H9 (cell line): ENCODE results near the gene PCDHA12. TPM values are rescaled to one million over a fixed set of nuclear protein-coding genes. Genes with fewer than 3 reads are reported as not detected.

Source experiments
- DNase-seq: peaks from one replicate; pipeline ENCODE4 v3.0.0-alpha.2; 2017
- H2AFZ ChIP-seq: one replicate; pipeline ENCODE4 v1.6.1; 2013; ENCODE audit warnings: mild to moderate bottlenecking, low read length, control low read depth, moderate library complexity
- H2AK5ac ChIP-seq: 2 replicates; pipeline ENCODE4 v1.6.1; 2013; ENCODE audit warnings: low read length, control low read depth, mixed read lengths; ENCODE audit not compliant: insufficient read length
- H2BK120ac ChIP-seq: one replicate; pipeline ENCODE4 v1.6.1; 2013; ENCODE audit warnings: low read depth, mild to moderate bottlenecking, low read length, control low read depth, inconsistent platforms; ENCODE audit not compliant: poor library complexity, severe bottlenecking
- H2BK12ac ChIP-seq: 2 replicates; pipeline ENCODE4 v1.6.1; 2013; ENCODE audit warnings: low read length, control low read depth, mixed read lengths, low read depth; ENCODE audit not compliant: insufficient read length
- H2BK15ac ChIP-seq: 2 replicates; pipeline ENCODE4 v1.6.1; 2013; ENCODE audit warnings: low read depth, low read length, control low read depth
- H2BK20ac ChIP-seq: one replicate; pipeline ENCODE4 v1.6.1; 2013; ENCODE audit warnings: low read depth, mild to moderate bottlenecking, low read length, control low read depth, inconsistent platforms; ENCODE audit not compliant: poor library complexity, severe bottlenecking
- H2BK5ac ChIP-seq: 2 replicates; pipeline ENCODE4 v1.6.1; 2013; ENCODE audit warnings: low read length, control low read depth, mixed read lengths; ENCODE audit not compliant: insufficient read length
- H3K14ac ChIP-seq: 2 replicates; pipeline ENCODE4 v1.6.1; 2013; ENCODE audit warnings: low read length, control low read depth; ENCODE audit not compliant: insufficient read depth
- H3K18ac ChIP-seq: 2 replicates; pipeline ENCODE4 v1.6.1; 2013; ENCODE audit warnings: low read depth, mild to moderate bottlenecking, mixed read lengths, low read length, control low read depth; ENCODE audit not compliant: insufficient read length
- H3K23ac ChIP-seq: 2 replicates; pipeline ENCODE4 v1.6.1; 2013; ENCODE audit warnings: low read length, control low read depth, mixed read lengths, low read depth; ENCODE audit not compliant: insufficient read length
- H3K23me2 ChIP-seq: 2 replicates; pipeline ENCODE4 v1.6.1; 2013; ENCODE audit warnings: low read depth, mild to moderate bottlenecking, mixed read lengths, low read length, control low read depth; ENCODE audit not compliant: insufficient read length, poor library complexity, severe bottlenecking
- H3K27ac ChIP-seq: 2 replicates; pipeline ENCODE4 v1.5.1; 2013; ENCODE audit warnings: low read length, control low read depth, mixed read lengths, low read depth; ENCODE audit not compliant: insufficient read length
- H3K27me3 ChIP-seq: 2 replicates; pipeline ENCODE4 v1.6.1; 2013; ENCODE audit warnings: low read length, control low read depth, inconsistent platforms; ENCODE audit not compliant: insufficient read depth
- H3K4ac ChIP-seq: 2 replicates; pipeline ENCODE4 v1.6.1; 2013; ENCODE audit warnings: low read depth, mild to moderate bottlenecking, control low read depth, inconsistent platforms, low read length, moderate library complexity
- H3K4me1 ChIP-seq: 2 replicates; pipeline ENCODE4 v1.6.1; 2013; ENCODE audit warnings: low read length, control low read depth, inconsistent platforms; ENCODE audit not compliant: insufficient read depth
- H3K4me2 ChIP-seq: 2 replicates; pipeline ENCODE4 v1.6.1; 2013; ENCODE audit warnings: low read length, control low read depth, mixed read lengths; ENCODE audit not compliant: insufficient read length, insufficient read depth
- H3K56ac ChIP-seq: 2 replicates; pipeline ENCODE4 v1.6.1; 2013; ENCODE audit warnings: low read depth, mild to moderate bottlenecking, mixed read lengths, low read length, control low read depth; ENCODE audit not compliant: insufficient read length
- H3K79me1 ChIP-seq: 2 replicates; pipeline ENCODE4 v1.6.1; 2013; ENCODE audit warnings: low read depth, mild to moderate bottlenecking, moderate library complexity, low read length, control low read depth, inconsistent platforms; ENCODE audit not compliant: insufficient read depth, poor library complexity, severe bottlenecking
- H3K79me2 ChIP-seq: 2 replicates; pipeline ENCODE4 v1.6.1; 2013; ENCODE audit warnings: low read length, control low read depth, inconsistent platforms; ENCODE audit not compliant: insufficient read depth
- H3K9ac ChIP-seq: 2 replicates; pipeline ENCODE4 v1.6.1; 2013; ENCODE audit warnings: low read length, control low read depth, mixed read lengths; ENCODE audit not compliant: insufficient read length; ENCODE audit errors: extremely low read depth
- H3K9me3 ChIP-seq: one replicate; pipeline ENCODE4 v1.6.1; 2013; ENCODE audit warnings: low read depth, low read length, inconsistent platforms; ENCODE audit not compliant: control insufficient read depth
- H3T11ph ChIP-seq: one replicate; pipeline ENCODE4 v1.6.1; 2013; ENCODE audit warnings: mild to moderate bottlenecking, low read length, control low read depth, inconsistent platforms
- H4K20me1 ChIP-seq: one replicate; pipeline ENCODE4 v1.6.1; 2013; ENCODE audit not compliant: control insufficient read depth, insufficient read length, insufficient read depth
- H4K5ac ChIP-seq: 2 replicates; pipeline ENCODE4 v1.6.1; 2013; ENCODE audit warnings: low read depth, mild to moderate bottlenecking, mixed read lengths, low read length, control low read depth; ENCODE audit not compliant: insufficient read length
- H4K8ac ChIP-seq: replicated peaks from 2 replicates; pipeline ENCODE4 v1.6.1; 2013; ENCODE audit warnings: low read length, control low read depth, mixed read lengths, low read depth; ENCODE audit not compliant: insufficient read length
- H4K91ac ChIP-seq: 2 replicates; pipeline ENCODE4 v1.6.1; 2013; ENCODE audit warnings: low read depth, mild to moderate bottlenecking, moderate library complexity, mixed read lengths, low read length, control low read depth; ENCODE audit not compliant: insufficient read length
- H3K27ac Mint-ChIP-seq, 3 experiments: 2 replicates in 2 of 3; 3 replicates in 1 of 3; pipeline ENCODE4 v1.8.0; 2020 to 2021; ENCODE audit warnings: mixed read lengths in 3 of 3, mild to moderate bottlenecking in 1 of 3, moderate library complexity in 1 of 3
- H3K27me3 Mint-ChIP-seq: 2 replicates; pipeline ENCODE4 v1.8.0; 2021; ENCODE audit warnings: low read depth, mild to moderate bottlenecking, moderate library complexity, mixed read lengths
- H3K36me3 Mint-ChIP-seq, 3 experiments: 2 replicates in 2 of 3; 3 replicates in 1 of 3; pipeline ENCODE4 v1.8.0; 2020 to 2021; ENCODE audit warnings: low read depth in 3 of 3, mixed read lengths in 3 of 3; ENCODE audit not compliant: insufficient read depth in 1 of 3
- H3K4me1 Mint-ChIP-seq, 2 experiments: 2 replicates each; pipeline ENCODE4 v1.8.0; 2020; ENCODE audit warnings: mixed read lengths in 2 of 2
- H3K4me3 Mint-ChIP-seq, 2 experiments: 2 replicates in 1 of 2; 3 replicates in 1 of 2; pipeline ENCODE4 v1.8.0; 2020 to 2021; ENCODE audit warnings: mild to moderate bottlenecking in 2 of 2, mixed read lengths in 2 of 2, moderate library complexity in 1 of 2
- H3K9me3 Mint-ChIP-seq, 2 experiments: 2 replicates in 1 of 2; 3 replicates in 1 of 2; pipeline ENCODE4 v1.8.0; 2020; ENCODE audit warnings: mild to moderate bottlenecking in 2 of 2, mixed read lengths in 2 of 2, moderate library complexity in 1 of 2
- WGBS: extraction: QIAGEN DNeasy Blood & Tissue Kit; methylation state at CpG from one replicate; pipeline ENCODE4 v1.1.7; 2013; ENCODE audit warnings: missing lambda C conversion rate, low lambda C conversion rate, mixed read lengths; ENCODE audit not compliant: insufficient read length; ENCODE audit errors: extremely low coverage; 5-methylcytosine and 5-hydroxymethylcytosine counted together
- total RNA-seq: library from RNA; stranded (reverse); gene quantifications from 2 replicates; pipeline ENCODE4 v1.2.1, GENCODE V29; 2021
- TF ChIP-seq, protein P1 (sequence below): fragments of 200-600 bp; sonication (generic); conservative IDR thresholded peaks from 3 replicates; pipeline ENCODE4 v1.8.0; 2021; ENCODE audit warnings: antibody characterized with exemption, mild to moderate bottlenecking

Gene PCDHA12
- total RNA-seq, 1 experiment from 2014 or later = 7.2 TPM

DNA sequence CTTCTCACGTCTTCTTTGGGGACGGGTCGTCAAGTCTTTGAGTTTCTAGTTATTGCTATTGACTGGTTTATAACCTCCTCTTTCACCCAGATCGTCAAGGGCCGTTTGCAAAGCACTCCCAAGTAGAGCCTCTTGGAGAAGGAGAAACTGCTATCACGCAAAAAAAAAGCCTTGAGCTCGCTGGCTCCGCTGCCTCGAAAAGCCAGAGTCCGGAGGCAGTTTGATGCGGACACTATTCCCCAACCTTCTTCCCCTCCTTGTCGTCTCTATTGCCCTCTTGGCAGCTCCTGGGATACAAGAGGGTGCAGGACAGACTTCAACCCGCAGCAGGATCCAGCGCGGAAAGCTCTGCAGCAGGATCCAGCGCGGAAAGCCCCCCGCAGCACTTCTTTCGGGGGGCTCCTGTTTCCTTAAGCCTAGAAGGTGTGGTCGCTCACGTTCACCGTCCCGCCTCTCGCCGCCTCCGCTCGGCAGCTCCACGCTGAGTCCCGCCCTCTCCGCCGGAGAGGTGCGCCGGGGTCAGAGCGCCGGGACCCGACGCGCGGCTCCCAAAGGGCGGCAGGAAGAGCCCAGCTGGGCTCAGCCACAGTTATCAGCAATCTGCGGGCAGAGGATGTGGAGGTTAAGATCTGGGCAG, 50.8 kb downstream of the PCDHA12 start, which contains the start of gene PCDHAC1:
Gene PCDHAC1 (plus strand): TSS at position 494 of the 637 bp plus-strand sequence. CDS start 594 bp downstream, outside the sequence.
- Mint-ChIP-seq H3K4me1 (peaks cover 24 to 30% of the 10 kb centered on the region in 2 experiments), H3K36me3 (peaks cover 0 to 5% (median 0%) of the 10 kb centered on the region in 3 experiments; a peak in 1 of 7 replicates), H3K4me3 (peak within 1 kb of the TSS; percentile 82 to 89), H3K27me3 (peaks cover 40% of the 10 kb centered on the region), H3K9me3 (no peaks in the 10 kb centered on the region; a peak in 1 of 5 replicates), H3K27ac (peak within 1 kb of the TSS; percentile 35 to 91 (median 70); a peak in 4 of 7 replicates)
- Histone ChIP-seq H3K79me2 (no peaks in the 10 kb centered on the region), H3K4ac (no peak within 1 kb of the TSS), H3K27ac (no peak within 1 kb of the TSS), H3K56ac (no peak within 1 kb of the TSS), H3K18ac (no peak within 1 kb of the TSS), H3K27me3 (no peaks in the 10 kb centered on the region; the same call in 1 of the 2 replicates), H2BK12ac (no peak within 1 kb of the TSS), H2BK5ac (no peak within 1 kb of the TSS), H3T11ph (no peak within 1 kb of the TSS), H3K4me1 (no peaks in the 10 kb centered on the region), H2BK120ac (no peak within 1 kb of the TSS), H3K9ac (peak within 1 kb of the TSS; percentile 60), H4K5ac (no peak within 1 kb of the TSS), H3K4me2 (peak within 1 kb of the TSS; percentile 73), H2AK5ac (no peak within 1 kb of the TSS), H3K23me2 (peaks cover 15% of the 10 kb centered on the region), H3K79me1 (no peaks in the 10 kb centered on the region), H4K20me1 (no peaks in the 10 kb centered on the region), H2BK15ac (no peak within 1 kb of the TSS), H3K9me3 (no peaks in the 10 kb centered on the region), H4K8ac (no peak within 1 kb of the TSS), H2BK20ac (no peak within 1 kb of the TSS), H4K91ac (no peak within 1 kb of the TSS), H3K23ac (no peak within 1 kb of the TSS), H2AFZ (no peak within 1 kb of the TSS), H3K14ac (peak within 1 kb of the TSS; percentile 63; the same call in 1 of the 2 replicates)
- peak; percentile 79 for DNase-seq
- no CpG with 5 or more reads among the region's 41 CpGs for WGBS
- TF ChIP-seq, protein P1, sequence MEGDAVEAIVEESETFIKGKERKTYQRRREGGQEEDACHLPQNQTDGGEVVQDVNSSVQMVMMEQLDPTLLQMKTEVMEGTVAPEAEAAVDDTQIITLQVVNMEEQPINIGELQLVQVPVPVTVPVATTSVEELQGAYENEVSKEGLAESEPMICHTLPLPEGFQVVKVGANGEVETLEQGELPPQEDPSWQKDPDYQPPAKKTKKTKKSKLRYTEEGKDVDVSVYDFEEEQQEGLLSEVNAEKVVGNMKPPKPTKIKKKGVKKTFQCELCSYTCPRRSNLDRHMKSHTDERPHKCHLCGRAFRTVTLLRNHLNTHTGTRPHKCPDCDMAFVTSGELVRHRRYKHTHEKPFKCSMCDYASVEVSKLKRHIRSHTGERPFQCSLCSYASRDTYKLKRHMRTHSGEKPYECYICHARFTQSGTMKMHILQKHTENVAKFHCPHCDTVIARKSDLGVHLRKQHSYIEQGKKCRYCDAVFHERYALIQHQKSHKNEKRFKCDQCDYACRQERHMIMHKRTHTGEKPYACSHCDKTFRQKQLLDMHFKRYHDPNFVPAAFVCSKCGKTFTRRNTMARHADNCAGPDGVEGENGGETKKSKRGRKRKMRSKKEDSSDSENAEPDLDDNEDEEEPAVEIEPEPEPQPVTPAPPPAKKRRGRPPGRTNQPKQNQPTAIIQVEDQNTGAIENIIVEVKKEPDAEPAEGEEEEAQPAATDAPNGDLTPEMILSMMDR = no peak
